WTC11 (cell line): Measurements from ENCODE around the gene NTRK3. TPM values are rescaled to one million over a fixed set of nuclear protein-coding genes. Genes with fewer than 3 reads are reported as not detected.

Experiments used
- ATAC-seq: fragments of 200-7000 bp; cut with Tn5 transposase; 2 replicates; pipeline ENCODE4 v1.10.0; 2021; ENCODE audit warnings: mild to moderate bottlenecking, moderate library complexity
- CTCF ChIA-PET: fragments of 300-600 bp; sonication (Branson Sonifier 250); formaldehyde crosslinking; loops from one replicate; lab custom pipeline; 2021; ENCODE audit warnings: antibody characterized with exemption; lab: Charles Lee
- POLR2A ChIA-PET: fragments of 350-600 bp; sonication (Branson Sonifier 250); formaldehyde crosslinking; loops from one replicate; lab custom pipeline; 2021; ENCODE audit warnings: antibody characterized with exemption; lab: Charles Lee
- DNase-seq: peaks from one replicate; pipeline ENCODE4 v3.0.0; 2021; ENCODE audit warnings: low spot score
- H3K27ac Mint-ChIP-seq: 2 replicates; pipeline ENCODE4 v1.8.0; 2021; ENCODE audit warnings: mixed read lengths
- H3K27me3 Mint-ChIP-seq: 2 replicates; pipeline ENCODE4 v1.8.0; 2021; ENCODE audit warnings: low read depth, mild to moderate bottlenecking, moderate library complexity, mixed read lengths
- H3K36me3 Mint-ChIP-seq: 2 replicates; pipeline ENCODE4 v1.8.0; 2021; ENCODE audit warnings: mixed read lengths
- H3K4me1 Mint-ChIP-seq: 2 replicates; pipeline ENCODE4 v1.8.0; 2022; ENCODE audit warnings: mixed read lengths
- H3K4me3 Mint-ChIP-seq: 2 replicates; pipeline ENCODE4 v1.8.0; 2021; ENCODE audit warnings: mild to moderate bottlenecking, moderate library complexity, mixed read lengths
- H3K9me3 Mint-ChIP-seq: 2 replicates; pipeline ENCODE4 v1.8.0; 2021; ENCODE audit warnings: mixed read lengths
- ATF1 ChIP-seq: sonication (generic); formaldehyde crosslinking; IDR thresholded peaks from 2 replicates; pipeline ENCODE4 v1.8.1; 2023; ENCODE audit warnings: mild to moderate bottlenecking, moderate library complexity, missing genetic modification reagents
- CBFB ChIP-seq: sonication (generic); formaldehyde crosslinking; IDR thresholded peaks from 2 replicates; pipeline ENCODE4 v1.8.1; 2022; ENCODE audit warnings: mild to moderate bottlenecking, low read depth, missing genetic modification reagents
- CREB1 ChIP-seq: sonication (generic); formaldehyde crosslinking; IDR thresholded peaks from 2 replicates; pipeline ENCODE4 v1.8.0; 2023; ENCODE audit warnings: mild to moderate bottlenecking, missing genetic modification reagents
- JAZF1 ChIP-seq: fragments of 250-450 bp; sonication (Bioruptor Pico); IDR thresholded peaks from 2 replicates; pipeline ENCODE4 v1.9.0; 2021; ENCODE audit warnings: moderate library complexity, mild to moderate bottlenecking, inconsistent platforms
- JUN ChIP-seq: sonication (generic); formaldehyde crosslinking; IDR thresholded peaks from 2 replicates; pipeline ENCODE4 v1.8.0; 2023; ENCODE audit warnings: mild to moderate bottlenecking, missing genetic modification reagents
- MXD4 ChIP-seq: fragments of 250-450 bp; sonication (Bioruptor Pico); IDR thresholded peaks from 2 replicates; pipeline ENCODE4 v1.8.0; 2021; ENCODE audit warnings: mild to moderate bottlenecking, moderate library complexity, borderline replicate concordance
- NFE2L1 ChIP-seq: sonication (generic); formaldehyde crosslinking; IDR thresholded peaks from 2 replicates; pipeline ENCODE4 v1.8.1; 2023; ENCODE audit warnings: missing genetic modification reagents
- NR2C2 ChIP-seq: sonication (generic); formaldehyde crosslinking; IDR thresholded peaks from 2 replicates; pipeline ENCODE4 v1.8.0; 2022; ENCODE audit warnings: mild to moderate bottlenecking, missing genetic modification reagents
- PRRX2 ChIP-seq: fragments of 250-450 bp; sonication (Bioruptor Pico); IDR thresholded peaks from 2 replicates; pipeline ENCODE4 v1.8.0; 2021; ENCODE audit warnings: mild to moderate bottlenecking
- RELA ChIP-seq: sonication (generic); formaldehyde crosslinking; IDR thresholded peaks from 2 replicates; pipeline ENCODE4 v1.8.1; 2022; ENCODE audit warnings: missing genetic modification reagents, mild to moderate bottlenecking, borderline replicate concordance
- TP53 ChIP-seq: sonication (generic); formaldehyde crosslinking; IDR thresholded peaks from 2 replicates; pipeline ENCODE4 v1.8.1; 2023; ENCODE audit warnings: mild to moderate bottlenecking, missing genetic modification reagents
- ZNF138 ChIP-seq: sonication (generic); formaldehyde crosslinking; conservative IDR thresholded peaks from 2 replicates; pipeline ENCODE4 v1.8.1; 2022; ENCODE audit warnings: mild to moderate bottlenecking, moderate library complexity, missing genetic modification reagents
- ZNF671 ChIP-seq: fragments of 250-450 bp; sonication (Bioruptor Pico); IDR thresholded peaks from 2 replicates; pipeline ENCODE4 v1.8.0; 2021; ENCODE audit warnings: mild to moderate bottlenecking
- total RNA-seq: library from RNA; stranded (reverse); gene quantifications from 3 replicates; pipeline ENCODE4 v1.2.3, GENCODE V29; 2021
- TF ChIP-seq, protein P1 (sequence below): sonication (generic); formaldehyde crosslinking; IDR thresholded peaks from 2 replicates; pipeline ENCODE4 v1.8.1; 2023; ENCODE audit warnings: mild to moderate bottlenecking, missing genetic modification reagents
- TF ChIP-seq, protein P2 (sequence below): fragments of 250-450 bp; sonication (Bioruptor Pico); IDR thresholded peaks from 2 replicates; pipeline ENCODE4 v1.9.0; 2021; ENCODE audit warnings: moderate library complexity, mild to moderate bottlenecking, inconsistent platforms, borderline replicate concordance
- TF ChIP-seq, protein P3 (sequence below): sonication (generic); formaldehyde crosslinking; IDR thresholded peaks from 2 replicates; pipeline ENCODE4 v1.8.0; 2022; ENCODE audit warnings: missing genetic modification reagents
- TF ChIP-seq, protein P4 (sequence below): fragments of 250-450 bp; sonication (Bioruptor Pico); IDR thresholded peaks from 2 replicates; pipeline ENCODE4 v2.1.2; 2022; ENCODE audit warnings: mild to moderate bottlenecking, moderate library complexity
- TF ChIP-seq, protein P5 (sequence below): sonication (generic); formaldehyde crosslinking; IDR thresholded peaks from 2 replicates; pipeline ENCODE4 v1.8.1; 2022; ENCODE audit warnings: low read depth, missing genetic modification reagents, borderline replicate concordance
- TF ChIP-seq, protein P6 (sequence below): fragments of 250-450 bp; sonication (Bioruptor Pico); IDR thresholded peaks from 2 replicates; pipeline ENCODE4 v1.9.0; 2021; ENCODE audit warnings: mild to moderate bottlenecking

NTRK3 gene
- total RNA-seq, 1 experiment from 2014 or later = 12.3 TPM

DNA sequence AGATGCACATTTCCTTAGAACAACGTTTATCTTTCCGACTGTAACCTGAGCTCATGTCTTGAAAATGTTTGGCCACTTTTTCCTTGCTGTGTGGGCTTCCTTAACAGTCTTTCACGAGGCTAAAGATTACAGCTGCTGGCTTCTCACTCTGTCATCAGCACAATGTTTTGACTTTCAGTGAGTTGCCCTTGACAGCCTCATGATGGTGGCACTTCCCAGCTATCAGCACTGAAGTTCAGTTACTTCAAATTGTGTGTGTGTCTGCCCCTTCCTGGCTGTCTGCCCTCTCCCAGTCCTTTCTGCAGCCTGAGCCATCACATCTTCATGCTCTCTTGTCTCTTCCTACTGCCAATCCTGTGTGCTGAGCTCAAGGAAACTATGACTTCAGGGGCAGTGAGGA is 152.2 kb downstream of the NTRK3 start:
- Mint-ChIP-seq H3K4me1 (peaks cover 19% of the 10 kb centered on the region), H3K27me3 (0 out of 2 replicates have a peak, but pooled peaks cover 3% of the 10 kb centered on the region), H3K9me3 (no peaks in the 10 kb centered on the region), H3K27ac (no peak overlapping the region), H3K36me3 (no peaks in the 10 kb centered on the region), H3K4me3 (no peak overlapping the region)
- TF ChIP-seq ZNF138 (CRISPR knock-in tag) (no peak), ZNF671 (no peak), RELA (CRISPR knock-in tag) (no peak), ATF1 (no peak), TP53 (no peak), CBFB (no peak), MXD4 (CRISPR knock-in tag) (no peak), NR2C2 (CRISPR knock-in tag) (no peak), CREB1 (CRISPR knock-in tag) (no peak), JUN (no peak), JAZF1 (CRISPR knock-in tag) (no peak), PRRX2 (CRISPR knock-in tag) (no peak), NFE2L1 (no peak)
- TF ChIP-seq, protein P1, sequence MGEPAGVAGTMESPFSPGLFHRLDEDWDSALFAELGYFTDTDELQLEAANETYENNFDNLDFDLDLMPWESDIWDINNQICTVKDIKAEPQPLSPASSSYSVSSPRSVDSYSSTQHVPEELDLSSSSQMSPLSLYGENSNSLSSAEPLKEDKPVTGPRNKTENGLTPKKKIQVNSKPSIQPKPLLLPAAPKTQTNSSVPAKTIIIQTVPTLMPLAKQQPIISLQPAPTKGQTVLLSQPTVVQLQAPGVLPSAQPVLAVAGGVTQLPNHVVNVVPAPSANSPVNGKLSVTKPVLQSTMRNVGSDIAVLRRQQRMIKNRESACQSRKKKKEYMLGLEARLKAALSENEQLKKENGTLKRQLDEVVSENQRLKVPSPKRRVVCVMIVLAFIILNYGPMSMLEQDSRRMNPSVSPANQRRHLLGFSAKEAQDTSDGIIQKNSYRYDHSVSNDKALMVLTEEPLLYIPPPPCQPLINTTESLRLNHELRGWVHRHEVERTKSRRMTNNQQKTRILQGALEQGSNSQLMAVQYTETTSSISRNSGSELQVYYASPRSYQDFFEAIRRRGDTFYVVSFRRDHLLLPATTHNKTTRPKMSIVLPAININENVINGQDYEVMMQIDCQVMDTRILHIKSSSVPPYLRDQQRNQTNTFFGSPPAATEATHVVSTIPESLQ (CRISPR knock-in tag) = no peak
- TF ChIP-seq, protein P2, sequence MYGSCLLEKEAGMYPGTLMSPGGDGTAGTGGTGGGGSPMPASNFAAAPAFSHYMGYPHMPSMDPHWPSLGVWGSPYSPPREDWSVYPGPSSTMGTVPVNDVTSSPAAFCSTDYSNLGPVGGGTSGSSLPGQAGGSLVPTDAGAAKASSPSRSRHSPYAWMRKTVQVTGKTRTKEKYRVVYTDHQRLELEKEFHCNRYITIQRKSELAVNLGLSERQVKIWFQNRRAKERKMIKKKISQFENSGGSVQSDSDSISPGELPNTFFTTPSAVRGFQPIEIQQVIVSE (CRISPR knock-in tag) = no peak
- TF ChIP-seq, protein P3, sequence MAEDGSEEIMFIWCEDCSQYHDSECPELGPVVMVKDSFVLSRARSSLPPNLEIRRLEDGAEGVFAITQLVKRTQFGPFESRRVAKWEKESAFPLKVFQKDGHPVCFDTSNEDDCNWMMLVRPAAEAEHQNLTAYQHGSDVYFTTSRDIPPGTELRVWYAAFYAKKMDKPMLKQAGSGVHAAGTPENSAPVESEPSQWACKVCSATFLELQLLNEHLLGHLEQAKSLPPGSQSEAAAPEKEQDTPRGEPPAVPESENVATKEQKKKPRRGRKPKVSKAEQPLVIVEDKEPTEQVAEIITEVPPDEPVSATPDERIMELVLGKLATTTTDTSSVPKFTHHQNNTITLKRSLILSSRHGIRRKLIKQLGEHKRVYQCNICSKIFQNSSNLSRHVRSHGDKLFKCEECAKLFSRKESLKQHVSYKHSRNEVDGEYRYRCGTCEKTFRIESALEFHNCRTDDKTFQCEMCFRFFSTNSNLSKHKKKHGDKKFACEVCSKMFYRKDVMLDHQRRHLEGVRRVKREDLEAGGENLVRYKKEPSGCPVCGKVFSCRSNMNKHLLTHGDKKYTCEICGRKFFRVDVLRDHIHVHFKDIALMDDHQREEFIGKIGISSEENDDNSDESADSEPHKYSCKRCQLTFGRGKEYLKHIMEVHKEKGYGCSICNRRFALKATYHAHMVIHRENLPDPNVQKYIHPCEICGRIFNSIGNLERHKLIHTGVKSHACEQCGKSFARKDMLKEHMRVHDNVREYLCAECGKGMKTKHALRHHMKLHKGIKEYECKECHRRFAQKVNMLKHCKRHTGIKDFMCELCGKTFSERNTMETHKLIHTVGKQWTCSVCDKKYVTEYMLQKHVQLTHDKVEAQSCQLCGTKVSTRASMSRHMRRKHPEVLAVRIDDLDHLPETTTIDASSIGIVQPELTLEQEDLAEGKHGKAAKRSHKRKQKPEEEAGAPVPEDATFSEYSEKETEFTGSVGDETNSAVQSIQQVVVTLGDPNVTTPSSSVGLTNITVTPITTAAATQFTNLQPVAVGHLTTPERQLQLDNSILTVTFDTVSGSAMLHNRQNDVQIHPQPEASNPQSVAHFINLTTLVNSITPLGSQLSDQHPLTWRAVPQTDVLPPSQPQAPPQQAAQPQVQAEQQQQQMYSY (CRISPR knock-in tag) = no peak
- TF ChIP-seq, protein P4, sequence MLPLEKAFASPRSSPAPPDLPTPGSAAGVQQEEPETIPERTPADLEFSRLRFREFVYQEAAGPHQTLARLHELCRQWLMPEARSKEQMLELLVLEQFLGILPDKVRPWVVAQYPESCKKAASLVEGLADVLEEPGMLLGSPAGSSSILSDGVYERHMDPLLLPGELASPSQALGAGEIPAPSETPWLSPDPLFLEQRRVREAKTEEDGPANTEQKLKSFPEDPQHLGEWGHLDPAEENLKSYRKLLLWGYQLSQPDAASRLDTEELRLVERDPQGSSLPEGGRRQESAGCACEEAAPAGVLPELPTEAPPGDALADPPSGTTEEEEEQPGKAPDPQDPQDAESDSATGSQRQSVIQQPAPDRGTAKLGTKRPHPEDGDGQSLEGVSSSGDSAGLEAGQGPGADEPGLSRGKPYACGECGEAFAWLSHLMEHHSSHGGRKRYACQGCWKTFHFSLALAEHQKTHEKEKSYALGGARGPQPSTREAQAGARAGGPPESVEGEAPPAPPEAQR = no peak
- TF ChIP-seq, protein P5, sequence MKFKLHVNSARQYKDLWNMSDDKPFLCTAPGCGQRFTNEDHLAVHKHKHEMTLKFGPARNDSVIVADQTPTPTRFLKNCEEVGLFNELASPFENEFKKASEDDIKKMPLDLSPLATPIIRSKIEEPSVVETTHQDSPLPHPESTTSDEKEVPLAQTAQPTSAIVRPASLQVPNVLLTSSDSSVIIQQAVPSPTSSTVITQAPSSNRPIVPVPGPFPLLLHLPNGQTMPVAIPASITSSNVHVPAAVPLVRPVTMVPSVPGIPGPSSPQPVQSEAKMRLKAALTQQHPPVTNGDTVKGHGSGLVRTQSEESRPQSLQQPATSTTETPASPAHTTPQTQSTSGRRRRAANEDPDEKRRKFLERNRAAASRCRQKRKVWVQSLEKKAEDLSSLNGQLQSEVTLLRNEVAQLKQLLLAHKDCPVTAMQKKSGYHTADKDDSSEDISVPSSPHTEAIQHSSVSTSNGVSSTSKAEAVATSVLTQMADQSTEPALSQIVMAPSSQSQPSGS (CRISPR knock-in tag) = no peak
- TF ChIP-seq, protein P6, sequence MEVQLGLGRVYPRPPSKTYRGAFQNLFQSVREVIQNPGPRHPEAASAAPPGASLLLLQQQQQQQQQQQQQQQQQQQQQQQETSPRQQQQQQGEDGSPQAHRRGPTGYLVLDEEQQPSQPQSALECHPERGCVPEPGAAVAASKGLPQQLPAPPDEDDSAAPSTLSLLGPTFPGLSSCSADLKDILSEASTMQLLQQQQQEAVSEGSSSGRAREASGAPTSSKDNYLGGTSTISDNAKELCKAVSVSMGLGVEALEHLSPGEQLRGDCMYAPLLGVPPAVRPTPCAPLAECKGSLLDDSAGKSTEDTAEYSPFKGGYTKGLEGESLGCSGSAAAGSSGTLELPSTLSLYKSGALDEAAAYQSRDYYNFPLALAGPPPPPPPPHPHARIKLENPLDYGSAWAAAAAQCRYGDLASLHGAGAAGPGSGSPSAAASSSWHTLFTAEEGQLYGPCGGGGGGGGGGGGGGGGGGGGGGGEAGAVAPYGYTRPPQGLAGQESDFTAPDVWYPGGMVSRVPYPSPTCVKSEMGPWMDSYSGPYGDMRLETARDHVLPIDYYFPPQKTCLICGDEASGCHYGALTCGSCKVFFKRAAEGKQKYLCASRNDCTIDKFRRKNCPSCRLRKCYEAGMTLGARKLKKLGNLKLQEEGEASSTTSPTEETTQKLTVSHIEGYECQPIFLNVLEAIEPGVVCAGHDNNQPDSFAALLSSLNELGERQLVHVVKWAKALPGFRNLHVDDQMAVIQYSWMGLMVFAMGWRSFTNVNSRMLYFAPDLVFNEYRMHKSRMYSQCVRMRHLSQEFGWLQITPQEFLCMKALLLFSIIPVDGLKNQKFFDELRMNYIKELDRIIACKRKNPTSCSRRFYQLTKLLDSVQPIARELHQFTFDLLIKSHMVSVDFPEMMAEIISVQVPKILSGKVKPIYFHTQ (CRISPR knock-in tag) = no peak
- CTCF ChIA-PET = no interaction called here
- POLR2A ChIA-PET = no interaction called here
- no peak for ATAC-seq
- DNase-seq = no peak
